NCI-H2171 (cell line): ENCODE measurements around the gene IFNL3.

Source experiments
- DNase-seq: peaks from one replicate; lab custom pipeline; 2025; lab: John Stamatoyannopoulos, UW

Gene IFNL3

GRCh38 chr19:39193803-39194202, 51.0 kb downstream of the IFNL3 start:
- DNase-seq = no peak
